ENCODE results near the gene ANAPC1.
"Not testable (repeated sequence)": the region's sequence is repeated elsewhere in the genome, so short reads cannot be mapped to it uniquely, and the experiment has no call there.

ANAPC1 gene

DNA sequence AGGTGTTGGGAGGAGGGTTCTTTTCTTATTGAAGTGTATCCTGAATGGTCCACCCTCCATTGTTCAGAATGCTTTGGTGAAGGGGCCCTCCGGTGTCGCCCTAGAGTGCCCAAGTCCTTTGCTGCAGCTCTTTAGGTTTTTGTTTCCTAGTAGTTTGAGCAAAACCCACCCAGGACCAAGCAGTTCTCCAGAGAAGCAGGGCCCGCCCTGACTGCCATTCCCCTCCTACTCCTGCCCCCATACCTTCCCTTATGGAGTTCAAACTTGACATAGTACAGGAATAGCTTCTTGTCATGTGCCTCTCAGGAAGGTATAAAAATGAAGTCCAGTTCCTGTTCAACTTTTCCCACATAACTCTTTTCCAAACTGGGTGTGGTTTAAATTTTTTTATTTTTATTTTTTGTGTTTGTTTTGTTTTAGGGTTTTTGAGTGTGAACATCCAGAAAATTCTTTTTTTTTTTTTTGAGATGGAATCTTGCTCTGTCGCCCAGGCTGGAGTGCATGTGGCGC is 20.0 kb upstream of the ANAPC1 start:
- H3K36me3 ChIP-seq (ENCODE audit: control insufficient read depth, insufficient read depth, low read length), result no peaks in the 10 kb centered on the region
- H3K9ac ChIP-seq (ENCODE audit: low read length), result no peak overlapping the region
- H3K27ac ChIP-seq (ENCODE audit: low read depth, low read length), result no peak overlapping the region
- H3K4me1 ChIP-seq (ENCODE audit: control insufficient read depth, insufficient read depth, low read length), result peaks cover 50% of the 10 kb centered on the region
- H3K9me3 ChIP-seq (ENCODE audit: control insufficient read depth, insufficient read depth, low read depth, low read length), result no peaks in the 10 kb centered on the region
- no peak overlapping the region for H3K4me3 ChIP-seq (ENCODE audit: low read depth, low read length)
- H3K27me3 ChIP-seq (ENCODE audit: control insufficient read depth, insufficient read depth, low read length), result peaks cover 10% of the 10 kb centered on the region; the same call in 1 of the 2 replicates

DNA sequence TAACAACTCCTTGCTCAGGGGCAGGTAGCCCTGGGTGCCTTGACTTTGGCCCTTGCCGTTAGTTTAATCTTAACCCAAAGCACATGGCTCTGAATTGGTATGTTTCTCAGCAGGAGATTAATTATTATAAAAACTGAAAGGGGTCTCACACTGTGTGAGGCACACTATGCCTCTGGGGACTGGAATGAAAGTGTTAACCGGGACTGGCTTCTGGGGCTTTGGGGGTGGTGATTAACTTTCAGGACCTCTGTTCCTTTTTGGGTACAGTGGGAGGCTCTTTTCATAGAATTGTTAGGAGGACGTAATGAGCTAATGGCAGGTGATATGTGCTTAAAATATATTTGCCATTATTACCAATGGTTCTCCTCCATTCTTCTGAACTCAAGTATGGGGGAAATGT is 19.5 kb upstream of the ANAPC1 start:
- Histone ChIP-seq H3K27me3 (ENCODE audit: control insufficient read depth, insufficient read depth, low read length) (peaks cover 10% of the 10 kb centered on the region; the same call in 1 of the 2 replicates), H3K4me3 (ENCODE audit: low read depth, low read length) (no peak overlapping the region)

DNA sequence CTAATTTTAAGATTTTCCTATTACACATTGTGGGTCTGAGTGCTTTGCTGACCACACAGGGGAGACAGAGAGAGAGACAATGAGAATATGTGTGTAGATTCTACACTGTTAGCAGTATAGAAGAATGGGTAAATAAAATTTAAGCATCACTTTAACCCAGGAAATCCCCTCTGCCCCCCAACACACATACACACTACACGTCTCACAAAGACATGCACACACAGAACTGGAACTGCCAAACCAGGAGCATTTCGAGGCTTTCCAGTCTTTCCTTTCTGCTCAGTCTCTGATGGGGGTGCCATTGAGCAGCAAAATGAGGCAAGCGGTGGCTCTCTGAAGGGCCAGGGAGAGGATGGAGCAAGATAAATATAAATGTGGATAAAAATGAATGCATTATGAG is 16.9 kb upstream of the ANAPC1 start:
- no peaks in the 10 kb centered on the region for H3K36me3 ChIP-seq (ENCODE audit: control insufficient read depth, insufficient read depth, low read length)
- H3K4me3 ChIP-seq (ENCODE audit: low read depth, low read length), result no peak overlapping the region
- H3K27me3 ChIP-seq (ENCODE audit: control insufficient read depth, insufficient read depth, low read length), result peaks cover 19% of the 10 kb centered on the region
- H3K9me3 ChIP-seq (ENCODE audit: control insufficient read depth, insufficient read depth, low read depth, low read length), result no peaks in the 10 kb centered on the region
- H3K9ac ChIP-seq (ENCODE audit: low read length), result no peak overlapping the region
- peaks cover 36% of the 10 kb centered on the region for H3K4me1 ChIP-seq (ENCODE audit: control insufficient read depth, insufficient read depth, low read length)
- H3K27ac ChIP-seq (ENCODE audit: low read depth, low read length), result no peak overlapping the region

More for the DNA sequence above, 19.5 kb upstream of the ANAPC1 start:
- Histone ChIP-seq H3K9ac (ENCODE audit: low read length) (no peak overlapping the region), H3K27ac (ENCODE audit: low read depth, low read length) (no peak overlapping the region), H3K9me3 (ENCODE audit: control insufficient read depth, insufficient read depth, low read depth, low read length) (no peaks in the 10 kb centered on the region), H3K4me1 (ENCODE audit: control insufficient read depth, insufficient read depth, low read length) (peaks cover 46% of the 10 kb centered on the region), H3K36me3 (ENCODE audit: control insufficient read depth, insufficient read depth, low read length) (no peaks in the 10 kb centered on the region)

DNA sequence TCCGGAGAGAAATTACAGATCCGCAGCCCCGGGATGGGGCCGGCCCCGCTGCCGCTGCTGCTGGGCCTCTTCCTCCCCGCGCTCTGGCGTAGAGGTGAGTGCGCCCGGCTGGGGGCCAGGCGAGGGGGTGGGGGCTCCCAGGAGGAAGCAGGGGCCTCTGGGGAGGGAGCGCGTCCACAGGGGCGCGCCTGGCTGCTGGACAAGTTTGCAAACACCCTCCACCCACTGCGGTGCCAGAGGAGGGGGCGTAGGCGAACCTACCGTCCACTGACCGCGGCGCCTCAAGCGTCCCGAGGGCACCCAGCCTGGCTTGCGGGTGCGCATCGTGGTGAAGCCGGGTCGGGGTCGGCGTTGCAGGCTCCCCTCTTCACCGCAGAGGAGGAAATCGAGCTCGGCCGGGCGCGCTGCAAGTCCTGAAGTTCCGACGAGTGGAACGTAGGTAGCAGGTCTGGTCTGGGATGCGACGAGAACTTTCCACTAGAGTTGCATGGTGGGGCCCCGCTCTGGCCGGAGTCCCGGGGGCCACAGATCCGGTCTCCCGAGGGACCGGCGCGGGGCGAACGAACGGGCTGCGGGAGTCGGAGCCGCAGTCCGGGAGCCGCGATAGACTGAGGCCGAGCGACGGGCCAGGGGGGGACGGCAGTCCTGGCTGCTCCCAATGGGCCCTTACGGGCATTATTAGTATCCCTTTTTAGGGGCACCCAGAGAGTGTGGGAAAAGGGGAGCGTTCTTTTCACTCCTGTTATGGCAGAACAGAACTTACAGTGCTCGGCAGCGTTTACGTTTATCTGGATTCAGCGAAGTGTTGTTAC is 14.9 kb upstream of the ANAPC1 start:
- peaks cover 19% of the 10 kb centered on the region for H3K27me3 ChIP-seq (ENCODE audit: control insufficient read depth, insufficient read depth, low read length)
- no peaks in the 10 kb centered on the region for H3K36me3 ChIP-seq (ENCODE audit: control insufficient read depth, insufficient read depth, low read length)
- peak overlapping the region; percentile 75 for H3K9ac ChIP-seq (ENCODE audit: low read length)
- peaks cover 23% of the 10 kb centered on the region for H3K4me1 ChIP-seq (ENCODE audit: control insufficient read depth, insufficient read depth, low read length)
- peak overlapping the region; percentile 98 for H3K4me3 ChIP-seq (ENCODE audit: low read depth, low read length)
- no peaks in the 10 kb centered on the region for H3K9me3 ChIP-seq (ENCODE audit: control insufficient read depth, insufficient read depth, low read depth, low read length)
- H3K27ac ChIP-seq (ENCODE audit: low read depth, low read length), result peak overlapping the region; percentile 40; the same call in 1 of the 2 replicates

DNA sequence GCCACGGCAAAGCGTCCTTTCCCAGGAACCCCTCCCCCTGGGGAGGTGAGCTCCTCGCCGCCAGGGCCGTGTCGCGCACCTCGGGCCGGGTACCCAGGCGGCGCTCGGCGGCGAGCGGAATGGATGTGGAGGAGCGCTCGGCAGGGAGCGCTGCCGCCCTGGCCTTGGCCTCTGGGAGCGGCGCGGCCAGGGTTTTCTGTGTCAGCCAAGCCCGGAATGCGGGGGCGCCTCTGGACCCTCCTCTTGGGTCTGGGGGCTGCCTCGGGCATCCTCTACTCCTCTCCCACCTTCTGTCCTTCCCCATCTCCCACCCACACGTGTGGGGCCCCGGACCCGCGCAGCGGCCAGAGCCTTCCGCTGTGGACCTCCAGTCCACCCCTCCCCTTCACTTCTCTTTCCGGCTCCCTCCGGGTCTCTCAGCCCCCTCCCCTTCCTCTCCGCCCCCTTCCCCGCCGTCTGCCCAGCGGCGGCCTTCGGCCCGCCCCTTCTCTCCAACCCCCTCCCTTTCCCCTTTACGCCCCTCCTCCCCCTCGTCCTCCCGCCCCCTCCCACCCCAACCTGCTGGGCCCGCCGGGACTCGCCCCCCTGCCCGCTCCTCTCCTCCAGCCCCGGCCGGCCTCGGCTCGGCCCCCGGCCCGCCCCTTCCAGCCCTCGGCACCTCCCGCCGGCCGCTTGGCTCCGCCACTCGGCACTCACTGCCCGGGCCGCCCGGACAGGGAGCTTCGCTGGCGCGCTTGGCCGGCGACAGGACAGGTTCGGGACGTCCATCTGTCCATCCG is 14.1 kb upstream of the ANAPC1 start, which contains the start of gene MERTK:
Gene MERTK, plus strand, starts transcription at position 684 of the 779 bp plus-strand sequence. CDS start 129 bp downstream, outside the sequence.
- Histone ChIP-seq H3K4me3 (ENCODE audit: low read depth, low read length) (peak within 1 kb of the TSS; percentile 98), H3K9me3 (ENCODE audit: control insufficient read depth, insufficient read depth, low read depth, low read length) (no peaks in the 10 kb centered on the region), H3K4me1 (ENCODE audit: control insufficient read depth, insufficient read depth, low read length) (peaks cover 15% of the 10 kb centered on the region), H3K36me3 (ENCODE audit: control insufficient read depth, insufficient read depth, low read length) (no peaks in the 10 kb centered on the region), H3K27ac (ENCODE audit: low read depth, low read length) (peak within 1 kb of the TSS; percentile 40; the same call in 1 of the 2 replicates), H3K9ac (ENCODE audit: low read length) (peak within 1 kb of the TSS; percentile 75), H3K27me3 (ENCODE audit: control insufficient read depth, insufficient read depth, low read length) (peaks cover 19% of the 10 kb centered on the region)

DNA sequence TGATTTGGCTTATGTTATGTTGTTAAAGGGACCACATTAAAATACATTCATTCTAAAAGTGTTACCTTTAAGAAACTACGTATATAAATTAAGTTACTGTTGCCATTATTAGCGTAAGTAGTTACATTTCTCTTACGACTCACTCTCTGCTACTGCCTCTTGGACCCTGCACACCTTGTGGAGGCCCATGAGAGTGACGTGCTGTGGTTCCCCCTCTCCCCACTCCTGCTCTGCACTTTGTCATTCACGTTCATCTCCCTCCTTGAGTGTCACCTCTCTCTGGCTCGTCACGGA is 13.6 kb upstream of the ANAPC1 start:
- Histone ChIP-seq H3K27me3 (ENCODE audit: control insufficient read depth, insufficient read depth, low read length) (peaks cover 19% of the 10 kb centered on the region), H3K9ac (ENCODE audit: low read length) (peak overlapping the region; percentile 55), H3K4me3 (ENCODE audit: low read depth, low read length) (peak overlapping the region; percentile 61), H3K9me3 (ENCODE audit: control insufficient read depth, insufficient read depth, low read depth, low read length) (no peaks in the 10 kb centered on the region), H3K36me3 (ENCODE audit: control insufficient read depth, insufficient read depth, low read length) (no peaks in the 10 kb centered on the region), H3K4me1 (ENCODE audit: control insufficient read depth, insufficient read depth, low read length) (peaks cover 12% of the 10 kb centered on the region), H3K27ac (ENCODE audit: low read depth, low read length) (no peak overlapping the region)

DNA sequence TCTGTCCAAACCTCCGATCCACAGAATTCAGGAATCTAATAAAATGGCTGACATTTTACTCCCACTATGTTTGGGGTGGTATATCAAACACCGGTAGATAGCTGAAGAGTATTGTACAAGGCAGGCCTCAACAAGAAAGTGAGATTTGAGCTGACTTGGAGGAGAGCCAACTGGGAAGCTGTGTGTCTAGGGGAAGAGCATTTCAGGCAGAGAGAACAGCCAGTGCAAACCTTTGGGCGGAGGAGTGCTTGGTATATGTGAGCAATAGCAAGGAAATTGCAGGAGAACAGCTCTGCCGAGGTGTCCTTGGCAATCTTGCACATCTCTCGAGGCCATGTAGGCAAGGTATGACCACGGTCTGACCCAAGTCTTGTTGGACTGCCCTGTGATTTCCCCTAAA is 12.6 kb upstream of the ANAPC1 start:
- no peaks in the 10 kb centered on the region for H3K36me3 ChIP-seq (ENCODE audit: control insufficient read depth, insufficient read depth, low read length)
- no peaks in the 10 kb centered on the region for H3K9me3 ChIP-seq (ENCODE audit: control insufficient read depth, insufficient read depth, low read depth, low read length)
- H3K27me3 ChIP-seq (ENCODE audit: control insufficient read depth, insufficient read depth, low read length), result peaks cover 19% of the 10 kb centered on the region
- peaks cover 9% of the 10 kb centered on the region for H3K4me1 ChIP-seq (ENCODE audit: control insufficient read depth, insufficient read depth, low read length)
- H3K9ac ChIP-seq (ENCODE audit: low read length), result no peak overlapping the region
- no peak overlapping the region for H3K4me3 ChIP-seq (ENCODE audit: low read depth, low read length)
- H3K27ac ChIP-seq (ENCODE audit: low read depth, low read length), result no peak overlapping the region

DNA sequence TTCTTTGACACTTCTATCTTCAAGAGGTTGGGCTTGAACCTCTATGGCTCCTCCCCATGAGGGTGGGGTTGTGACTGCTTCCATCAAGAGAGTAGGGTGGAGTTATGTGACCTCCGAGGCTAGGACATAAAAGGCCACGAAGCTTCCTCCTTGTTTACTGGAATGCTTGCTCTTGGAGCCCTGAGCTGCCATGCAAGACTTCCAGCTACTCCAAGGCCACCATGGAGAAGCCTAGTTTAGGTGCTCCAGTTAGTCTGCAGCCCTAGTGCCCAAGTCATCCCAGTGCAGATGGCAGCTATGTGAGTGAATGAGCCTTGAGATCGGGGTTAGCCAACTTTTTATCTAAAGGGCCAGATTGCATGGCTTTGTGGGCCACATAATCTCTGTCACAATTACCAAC is 12.0 kb upstream of the ANAPC1 start:
- Histone ChIP-seq H3K9me3 (ENCODE audit: control insufficient read depth, insufficient read depth, low read depth, low read length) (no peaks in the 10 kb centered on the region), H3K4me3 (ENCODE audit: low read depth, low read length) (no peak overlapping the region), H3K4me1 (ENCODE audit: control insufficient read depth, insufficient read depth, low read length) (peaks cover 9% of the 10 kb centered on the region), H3K27me3 (ENCODE audit: control insufficient read depth, insufficient read depth, low read length) (peaks cover 19% of the 10 kb centered on the region), H3K36me3 (ENCODE audit: control insufficient read depth, insufficient read depth, low read length) (no peaks in the 10 kb centered on the region), H3K9ac (ENCODE audit: low read length) (no peak overlapping the region), H3K27ac (ENCODE audit: low read depth, low read length) (no peak overlapping the region)

DNA sequence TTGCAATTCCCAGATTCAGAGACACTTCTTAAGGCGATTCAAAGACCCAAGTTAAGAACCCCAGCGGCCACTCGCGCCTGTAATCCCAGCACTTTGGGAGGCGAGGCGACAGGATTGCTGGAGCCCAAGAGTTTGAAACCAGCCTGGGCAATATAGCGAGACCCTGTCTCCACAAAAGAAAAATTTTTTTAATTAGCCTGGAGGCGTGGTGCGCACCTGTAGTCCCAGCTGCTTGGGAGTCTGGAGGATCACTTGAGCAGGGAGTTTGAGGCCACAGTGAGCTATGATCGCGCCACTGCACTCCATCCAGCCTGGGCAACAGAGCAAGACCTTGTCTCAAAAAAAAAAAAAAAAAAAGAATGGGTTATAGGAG is 585 bp upstream of the ANAPC1 start:
- Histone ChIP-seq H3K9me3 (ENCODE audit: control insufficient read depth, insufficient read depth, low read depth, low read length) (no peaks in the 10 kb centered on the region), H3K4me1 (ENCODE audit: control insufficient read depth, insufficient read depth, low read length) (no peaks in the 10 kb centered on the region), H3K36me3 (ENCODE audit: control insufficient read depth, insufficient read depth, low read length) (peaks cover 7% of the 10 kb centered on the region), H3K27ac (ENCODE audit: low read depth, low read length) (peak overlapping the region; percentile 92), H3K9ac (ENCODE audit: low read length) (peak overlapping the region; percentile 94), H3K4me3 (ENCODE audit: low read depth, low read length) (peak overlapping the region; percentile 80), H3K27me3 (ENCODE audit: control insufficient read depth, insufficient read depth, low read length) (no peaks in the 10 kb centered on the region)

DNA sequence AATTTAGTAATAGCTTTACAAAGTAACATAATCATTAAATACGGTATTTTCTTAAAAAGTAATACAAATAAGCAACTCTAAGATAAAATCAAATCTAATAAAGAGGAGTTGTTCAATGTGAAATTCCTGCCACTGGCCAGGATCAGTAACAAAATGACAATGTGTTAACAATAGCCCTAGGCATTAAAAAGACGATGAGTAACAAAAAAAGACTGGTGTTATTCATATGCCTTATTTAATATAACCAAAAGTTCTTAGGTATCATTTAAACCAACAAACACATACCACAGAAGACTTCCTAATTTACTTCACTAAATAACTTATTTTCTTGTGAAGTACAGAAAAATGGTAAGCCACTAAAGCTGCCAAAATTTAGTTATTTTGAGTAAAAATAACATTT is 11.2 kb downstream of the ANAPC1 start:
- H3K27me3 ChIP-seq (ENCODE audit: control insufficient read depth, insufficient read depth, low read length); H3K9me3 ChIP-seq (ENCODE audit: control insufficient read depth, insufficient read depth, low read depth, low read length); H3K27ac ChIP-seq (ENCODE audit: low read depth, low read length); H3K4me3 ChIP-seq (ENCODE audit: low read depth, low read length); H3K9ac ChIP-seq (ENCODE audit: low read length); H3K4me1 ChIP-seq (ENCODE audit: control insufficient read depth, insufficient read depth, low read length): not testable (repeated sequence)
- H3K36me3 ChIP-seq (ENCODE audit: control insufficient read depth, insufficient read depth, low read length), result peaks cover 55% of the 10 kb centered on the region

DNA sequence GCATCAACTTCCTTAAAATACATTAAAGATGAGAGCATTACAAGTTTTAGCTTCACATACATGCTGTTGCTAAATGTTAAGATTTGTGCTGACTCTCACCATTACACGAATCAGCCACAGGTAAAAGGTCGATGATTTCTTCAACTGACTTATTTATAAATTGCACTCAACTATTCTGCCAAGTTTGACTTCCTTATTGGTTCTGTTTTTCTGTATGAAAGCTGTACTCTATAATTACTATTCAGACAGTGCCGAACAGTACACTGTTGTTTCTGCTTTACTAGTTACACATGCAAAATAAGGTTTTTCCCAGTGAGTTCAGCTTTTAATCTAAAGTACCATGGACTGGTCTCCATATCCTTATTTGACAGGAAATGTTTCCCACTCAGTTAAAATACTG is 18.9 kb downstream of the ANAPC1 start:
- H3K4me3 ChIP-seq (ENCODE audit: low read depth, low read length); H3K27me3 ChIP-seq (ENCODE audit: control insufficient read depth, insufficient read depth, low read length); H3K4me1 ChIP-seq (ENCODE audit: control insufficient read depth, insufficient read depth, low read length); H3K27ac ChIP-seq (ENCODE audit: low read depth, low read length); H3K9ac ChIP-seq (ENCODE audit: low read length); H3K9me3 ChIP-seq (ENCODE audit: control insufficient read depth, insufficient read depth, low read depth, low read length): not testable (repeated sequence)
- H3K36me3 ChIP-seq (ENCODE audit: control insufficient read depth, insufficient read depth, low read length), result peaks cover 41% of the 10 kb centered on the region
